CD14-positive monocyte (primary cell): Measurements from ENCODE around the gene PHB1. TPM values are rescaled to one million over a fixed set of nuclear protein-coding genes. Genes with fewer than 3 reads are reported as not detected.

Experiments used
- DNase-seq, 3 donors: peaks; one replicate each; pipeline ENCODE4 v3.0.0-alpha.2; 2011 to 2022
- H2AFZ ChIP-seq: 2 replicates; pipeline ENCODE4 v1.6.0; 2012; ENCODE audit warnings: mild to moderate bottlenecking, low read depth, low read length, inconsistent platforms; ENCODE audit not compliant: insufficient read depth, poor library complexity, severe bottlenecking
- H3K27ac ChIP-seq, 2 donors: 1 replicate in 1 of 2; 2 replicates in 1 of 2; pipeline ENCODE4 v1.5.1; 2012 to 2013; ENCODE audit warnings: low read length in 2 of 2, control low read depth in 1 of 2, inconsistent platforms in 1 of 2, low read depth in 1 of 2, mild to moderate bottlenecking in 1 of 2
- H3K27me3 ChIP-seq, 2 donors: one replicate each; pipeline versions ENCODE4 v1.6.0 to v1.6.1; 2011 to 2013; ENCODE audit warnings: low read length in 2 of 2; ENCODE audit not compliant: control insufficient read depth in 2 of 2, insufficient read depth in 2 of 2
- H3K36me3 ChIP-seq, 2 donors: replicated peaks in 1 of 2; 1 replicate in 1 of 2; 2 replicates in 1 of 2; pipeline versions ENCODE4 v1.5.1 to v1.6.1; 2012 to 2013; ENCODE audit warnings: low read length in 2 of 2, control low read depth in 1 of 2, inconsistent platforms in 1 of 2, mild to moderate bottlenecking in 1 of 2; ENCODE audit not compliant: insufficient read depth in 2 of 2, control insufficient read depth in 1 of 2
- H3K4me1 ChIP-seq, 2 donors: 1 replicate in 1 of 2; 2 replicates in 1 of 2; pipeline versions ENCODE4 v1.5.1 to v1.6.1; 2012 to 2013; ENCODE audit warnings: low read length in 2 of 2, control low read depth in 1 of 2, inconsistent platforms in 1 of 2, mild to moderate bottlenecking in 1 of 2, moderate library complexity in 1 of 2; ENCODE audit not compliant: insufficient read depth in 2 of 2, control insufficient read depth in 1 of 2
- H3K4me2 ChIP-seq: replicated peaks from 2 replicates; pipeline ENCODE3; 2012; ENCODE audit warnings: low read length, moderate library complexity, mild to moderate bottlenecking; ENCODE audit not compliant: poor library complexity, severe bottlenecking; ENCODE audit errors: extremely low read depth
- H3K4me3 ChIP-seq, 3 experiments: fragments of 200-600 bp in 1 of 3; sonication (generic) in 1 of 3; replicated peaks in 1 of 3; 1 replicate in 2 of 3; 2 replicates in 1 of 3; pipeline ENCODE4 v1.5.1; 2011 to 2013; ENCODE audit warnings: low read length in 3 of 3, mild to moderate bottlenecking in 3 of 3, control low read depth in 2 of 3, low read depth in 2 of 3, inconsistent platforms in 1 of 3, moderate library complexity in 1 of 3
- H3K79me2 ChIP-seq: 2 replicates; pipeline ENCODE4 v1.6.0; 2012; ENCODE audit warnings: mild to moderate bottlenecking, control low read depth, inconsistent platforms, low read length, moderate library complexity; ENCODE audit not compliant: insufficient read depth
- H3K9ac ChIP-seq: 2 replicates; pipeline ENCODE4 v1.6.0; 2017; ENCODE audit warnings: low read length, mild to moderate bottlenecking; ENCODE audit not compliant: insufficient read depth, poor library complexity, severe bottlenecking
- H3K9me3 ChIP-seq, 2 donors: replicated peaks in 1 of 2; 1 replicate in 1 of 2; 2 replicates in 1 of 2; pipeline versions ENCODE4 v1.5.1 to v1.6.1; 2012 to 2013; ENCODE audit warnings: low read length in 2 of 2, control low read depth in 1 of 2; ENCODE audit not compliant: control insufficient read depth in 1 of 2, insufficient read depth in 1 of 2
- H4K20me1 ChIP-seq: 2 replicates; pipeline ENCODE4 v1.6.0; 2012; ENCODE audit warnings: mild to moderate bottlenecking, low read length, control low read depth, moderate library complexity; ENCODE audit not compliant: insufficient read depth
- H3K27ac Mint-ChIP-seq, 7 donors: one replicate each; pipeline ENCODE4 v1.8.0; 2020; ENCODE audit warnings: mild to moderate bottlenecking in 7 of 7, mixed read lengths in 7 of 7, moderate library complexity in 6 of 7, inconsistent platforms in 2 of 7
- H3K27me3 Mint-ChIP-seq, 3 donors: one replicate each; pipeline ENCODE4 v1.8.0; 2021 to 2022; ENCODE audit warnings: low read depth in 3 of 3, mild to moderate bottlenecking in 3 of 3, mixed read lengths in 3 of 3, moderate library complexity in 3 of 3, inconsistent platforms in 1 of 3
- H3K36me3 Mint-ChIP-seq, 2 donors: one replicate each; pipeline ENCODE4 v1.8.0; 2020; ENCODE audit warnings: mixed read lengths in 2 of 2, inconsistent platforms in 1 of 2, mild to moderate bottlenecking in 1 of 2
- H3K4me1 Mint-ChIP-seq: one replicate; pipeline ENCODE4 v1.8.0; 2020; ENCODE audit warnings: mild to moderate bottlenecking, mixed read lengths
- H3K4me3 Mint-ChIP-seq, 2 donors: one replicate each; pipeline ENCODE4 v1.8.0; 2020; ENCODE audit warnings: mild to moderate bottlenecking in 2 of 2, mixed read lengths in 2 of 2, moderate library complexity in 1 of 2
- H3K9me3 Mint-ChIP-seq, 7 donors: one replicate each; pipeline ENCODE4 v1.8.0; 2020 to 2022; ENCODE audit warnings: mixed read lengths in 7 of 7, mild to moderate bottlenecking in 6 of 7, moderate library complexity in 6 of 7, inconsistent platforms in 2 of 7
- WGBS: methylation state at CpG from one replicate; pipeline ENCODE4 v1.1.5; 2013; ENCODE audit warnings: missing lambda C conversion rate; ENCODE audit not compliant: insufficient coverage; 5-methylcytosine and 5-hydroxymethylcytosine counted together
- intact Hi-C, 2 donors: fragments of 100-400 bp; cut with micrococcal nuclease; formaldehyde crosslinking; loops; one replicate each; pipeline versions ENCODE4 v1.15.0 to v1.15.1; 2023
- polyA plus RNA-seq, 3 donors: library from polyadenylated mRNA; depleted of rRNA in 1 of 3; unstranded in 2 of 3; stranded (reverse) in 1 of 3; fragments of 300-500 nt in 2 of 3; fragments of >200 nt in 1 of 3; fragmentation: Illumina TruSeq in 2 of 3; gene quantifications; 1 replicate in 2 of 3; 2 replicates in 1 of 3; pipeline ENCODE4 v1.2.3, GENCODE V29; 2012 to 2021
- TF ChIP-seq, protein P1 (sequence below): fragments of 200-600 bp; IDR thresholded peaks from one replicate; pipeline ENCODE4 v1.8.0; 2022; ENCODE audit warnings: antibody characterized with exemption, mild to moderate bottlenecking

Gene PHB1
- polyA plus RNA-seq, 3 donors = 57.1 to 89.2 (median 83.9) TPM

DNA sequence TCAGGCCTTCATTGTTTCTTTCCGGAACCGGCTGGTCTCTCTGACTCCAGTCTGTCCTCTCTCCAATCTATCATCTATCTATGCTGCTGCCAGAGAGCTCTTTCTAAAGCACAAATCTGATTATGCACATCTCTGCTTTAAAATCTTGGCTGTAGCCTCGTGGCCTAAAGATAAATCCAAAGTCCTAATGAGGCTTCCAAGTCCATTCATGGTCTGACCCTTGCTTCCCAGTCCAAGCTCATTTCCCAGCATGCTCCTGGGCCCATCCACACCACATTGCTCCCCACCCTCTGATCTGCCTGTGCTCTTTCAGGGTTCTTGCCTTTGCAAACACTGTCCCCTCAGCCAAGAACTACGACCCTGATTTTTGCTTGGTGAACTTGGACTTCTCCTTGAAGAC, 21.5 kb upstream of the PHB1 start:
- Histone ChIP-seq H3K9me3 (no peaks in the 10 kb centered on the region), H3K4me3 (no peak overlapping the region), H3K36me3 (no peaks in the 10 kb centered on the region), H3K4me2 (no peak overlapping the region), H3K27me3 (peaks cover 0 to 7% of the 10 kb centered on the region in 2 donors), H3K27ac (no peak overlapping the region), H3K79me2 (no peaks in the 10 kb centered on the region), H3K9ac (no peak overlapping the region), H2AFZ (no peak overlapping the region), H4K20me1 (no peaks in the 10 kb centered on the region), H3K4me1 (peaks cover 12 to 15% of the 10 kb centered on the region in 2 donors)
- intact Hi-C loops = loop anchor here (10.0 kb wide), 2 partner anchors 109 to 119 kb away; no protein-coding TSS in a partner anchor
- peaks cover 25 to 33% (median 29%) of the 10 kb centered on the region in 3 donors for H3K27me3 Mint-ChIP-seq
- H3K4me1 Mint-ChIP-seq = peaks cover 15% of the 10 kb centered on the region
- no peak for DNase-seq
- no peak overlapping the region for H3K4me3 Mint-ChIP-seq
- TF ChIP-seq, protein P1, sequence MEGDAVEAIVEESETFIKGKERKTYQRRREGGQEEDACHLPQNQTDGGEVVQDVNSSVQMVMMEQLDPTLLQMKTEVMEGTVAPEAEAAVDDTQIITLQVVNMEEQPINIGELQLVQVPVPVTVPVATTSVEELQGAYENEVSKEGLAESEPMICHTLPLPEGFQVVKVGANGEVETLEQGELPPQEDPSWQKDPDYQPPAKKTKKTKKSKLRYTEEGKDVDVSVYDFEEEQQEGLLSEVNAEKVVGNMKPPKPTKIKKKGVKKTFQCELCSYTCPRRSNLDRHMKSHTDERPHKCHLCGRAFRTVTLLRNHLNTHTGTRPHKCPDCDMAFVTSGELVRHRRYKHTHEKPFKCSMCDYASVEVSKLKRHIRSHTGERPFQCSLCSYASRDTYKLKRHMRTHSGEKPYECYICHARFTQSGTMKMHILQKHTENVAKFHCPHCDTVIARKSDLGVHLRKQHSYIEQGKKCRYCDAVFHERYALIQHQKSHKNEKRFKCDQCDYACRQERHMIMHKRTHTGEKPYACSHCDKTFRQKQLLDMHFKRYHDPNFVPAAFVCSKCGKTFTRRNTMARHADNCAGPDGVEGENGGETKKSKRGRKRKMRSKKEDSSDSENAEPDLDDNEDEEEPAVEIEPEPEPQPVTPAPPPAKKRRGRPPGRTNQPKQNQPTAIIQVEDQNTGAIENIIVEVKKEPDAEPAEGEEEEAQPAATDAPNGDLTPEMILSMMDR = no peak
- H3K27ac Mint-ChIP-seq = peak overlapping the region in 1 of 7 donors; percentile 22
- H3K9me3 Mint-ChIP-seq = no peaks in the 10 kb centered on the region
- WGBS = 98% methylated on average over 4 of the region's 4 CpGs
- no peaks in the 10 kb centered on the region for H3K36me3 Mint-ChIP-seq

DNA sequence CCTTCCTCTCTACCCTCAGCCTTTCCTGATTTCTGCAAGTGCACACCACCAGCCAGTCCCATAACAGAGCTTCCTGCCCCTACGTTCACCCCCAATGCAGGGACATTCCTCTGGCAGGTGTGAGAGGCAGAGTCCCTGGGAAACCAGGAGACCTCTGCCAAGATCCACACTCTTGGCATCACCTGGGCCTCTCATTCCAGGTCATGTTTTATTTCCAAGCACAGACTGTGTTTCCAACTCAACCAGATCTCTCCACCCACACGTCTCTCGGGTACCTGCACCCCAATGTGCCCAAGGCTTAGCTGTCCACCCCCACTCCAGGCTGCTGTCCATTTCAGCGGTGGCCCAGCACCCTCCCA, 21.0 kb upstream of the PHB1 start:
- no peaks in the 10 kb centered on the region for H3K9me3 Mint-ChIP-seq
- H3K27ac ChIP-seq = no peak overlapping the region
- H3K4me3 ChIP-seq = no peak overlapping the region
- 85% methylated on average over 4 of the region's 4 CpGs for WGBS
- intact Hi-C loops = loop anchor here (10.0 kb wide), 2 partner anchors 109 to 119 kb away; no protein-coding TSS in a partner anchor
- no peak overlapping the region for H3K4me2 ChIP-seq
- H3K36me3 Mint-ChIP-seq = no peaks in the 10 kb centered on the region
- H3K9ac ChIP-seq = no peak overlapping the region
- no peak for DNase-seq
- peaks cover 12 to 15% of the 10 kb centered on the region in 2 donors for H3K4me1 ChIP-seq
- no peaks in the 10 kb centered on the region for H3K9me3 ChIP-seq
- peaks cover 23 to 32% (median 29%) of the 10 kb centered on the region in 3 donors for H3K27me3 Mint-ChIP-seq
- no peak overlapping the region for H3K4me3 Mint-ChIP-seq
- no peaks in the 10 kb centered on the region for H4K20me1 ChIP-seq
- H3K79me2 ChIP-seq = no peaks in the 10 kb centered on the region
- peaks cover 0 to 7% of the 10 kb centered on the region in 2 donors for H3K27me3 ChIP-seq
- no peaks in the 10 kb centered on the region for H3K36me3 ChIP-seq
- H3K4me1 Mint-ChIP-seq = peaks cover 15% of the 10 kb centered on the region
- no peak overlapping the region for H2AFZ ChIP-seq
- no peak overlapping the region for H3K27ac Mint-ChIP-seq
- TF ChIP-seq, protein P1 = no peak
